Stimulated activated CD4-positive, alpha-beta T cell treated with anti-CD3 and anti-CD28 coated beads, Interleukin-15, amount 100 ng/mL, for 24 hours (primary cell): ENCODE data around the gene RAB2B.

Source experiments
- DNase-seq: peaks from one replicate; pipeline ENCODE4 v3.0.0-alpha.2; 2020

The RAB2B gene

DNA sequence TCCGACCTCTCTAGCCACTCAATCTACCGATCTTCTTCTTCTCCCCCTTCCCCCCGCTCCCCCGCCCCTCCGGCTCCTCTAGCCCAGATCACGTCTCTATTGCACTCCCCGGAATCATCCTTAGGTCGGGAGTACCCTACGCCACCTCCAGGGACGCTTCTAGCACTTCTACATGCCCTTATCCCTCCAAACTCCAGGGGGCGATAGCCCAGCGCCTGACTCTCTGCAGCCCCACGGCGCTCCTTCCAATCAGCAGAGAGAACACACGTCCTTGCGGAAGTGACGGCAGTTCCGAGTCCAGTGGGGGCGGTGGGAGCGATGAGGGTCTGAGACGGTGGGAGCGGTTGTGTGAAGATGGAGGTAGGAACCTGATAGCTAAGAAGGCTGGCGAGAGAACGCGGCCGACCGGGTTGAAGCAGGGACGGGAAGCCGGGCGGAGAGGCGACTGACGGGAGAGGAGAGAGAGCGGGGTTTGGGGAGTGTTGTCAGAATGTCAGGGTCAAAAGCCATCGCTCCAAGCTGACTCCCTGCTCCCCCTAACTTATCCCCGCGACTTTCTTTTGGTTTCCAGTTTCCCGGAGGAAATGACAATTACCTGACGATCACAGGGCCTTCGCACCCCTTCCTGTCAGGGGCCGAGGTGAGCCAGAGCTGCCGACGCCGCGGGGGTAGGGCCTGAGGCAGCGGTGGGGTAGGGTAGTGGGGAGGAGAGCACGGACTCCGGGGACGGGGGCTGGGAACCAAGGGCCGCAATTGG, at the start of gene RAB2B, which contains the start of gene TOX4:
Gene RAB2B, minus strand, starts transcription at position 35 of the 757 bp plus-strand sequence. CDS start 87 bp downstream, outside the sequence.
Gene TOX4, plus strand, starts transcription at position 271 of the 757 bp plus-strand sequence. Its CDS starts 84 bp downstream, at position 355.
- peak; percentile 95 for DNase-seq

DNA sequence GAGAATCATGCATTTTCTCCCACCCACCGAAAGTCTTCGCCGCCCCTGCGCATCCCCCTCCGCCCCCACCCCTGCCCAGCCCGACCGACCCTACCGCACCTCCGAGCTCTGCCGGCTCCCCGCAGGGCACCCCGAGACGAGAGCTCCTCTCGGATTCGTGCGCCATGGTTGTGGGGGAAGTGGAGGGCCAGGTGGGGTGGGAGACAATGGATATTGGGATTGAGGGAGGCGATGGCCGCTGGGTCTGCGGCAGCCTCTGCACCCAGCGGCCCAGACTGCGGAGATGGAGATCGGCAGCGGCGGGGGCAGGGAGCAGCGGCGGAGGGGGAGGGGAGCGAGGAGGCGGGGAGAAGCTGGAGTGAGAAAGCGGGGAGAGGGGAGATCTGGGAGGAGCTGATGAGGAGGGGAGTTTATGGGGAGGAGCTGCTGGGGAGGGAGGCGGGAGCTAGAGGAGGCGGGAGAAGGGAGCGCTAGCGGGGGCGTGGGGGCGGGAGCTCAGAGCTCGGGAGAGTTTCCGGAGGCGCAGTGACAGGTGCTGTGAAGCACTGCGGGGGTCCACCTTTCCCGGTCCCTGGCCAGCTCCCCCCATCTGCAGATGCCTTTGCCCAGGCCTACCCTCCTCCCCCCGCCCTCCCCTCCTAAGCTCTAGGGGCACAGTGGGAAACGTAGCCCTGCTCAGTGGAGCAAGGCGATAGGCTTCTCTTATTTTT, 49.4 kb upstream of the RAB2B start, which contains the start of gene SALL2:
Gene SALL2, minus strand, starts transcription at position 385 of the 710 bp plus-strand sequence. Its CDS starts 219 bp downstream, at position 166.
- peak; percentile 86 for DNase-seq

DNA sequence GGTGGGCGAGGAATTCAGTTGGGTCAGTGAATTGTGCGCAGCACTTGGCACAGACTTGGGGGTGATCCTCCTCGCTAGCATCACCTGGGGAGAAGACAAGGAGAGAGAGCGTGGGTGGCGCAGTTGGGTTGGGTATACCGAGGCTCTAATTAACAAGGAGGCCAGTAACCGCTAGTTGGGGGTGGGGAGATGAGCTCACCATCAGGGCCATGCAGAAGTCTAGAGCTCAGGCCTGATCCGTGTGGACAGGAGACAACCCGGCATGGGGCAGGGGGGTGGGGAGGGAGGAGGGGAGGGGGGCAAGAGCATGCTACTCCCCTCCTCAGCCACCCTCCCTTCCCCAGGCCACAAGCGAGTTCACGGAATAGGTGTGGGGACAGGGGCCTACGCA, 48.8 kb upstream of the RAB2B start:
- peak; percentile 11 for DNase-seq

DNA sequence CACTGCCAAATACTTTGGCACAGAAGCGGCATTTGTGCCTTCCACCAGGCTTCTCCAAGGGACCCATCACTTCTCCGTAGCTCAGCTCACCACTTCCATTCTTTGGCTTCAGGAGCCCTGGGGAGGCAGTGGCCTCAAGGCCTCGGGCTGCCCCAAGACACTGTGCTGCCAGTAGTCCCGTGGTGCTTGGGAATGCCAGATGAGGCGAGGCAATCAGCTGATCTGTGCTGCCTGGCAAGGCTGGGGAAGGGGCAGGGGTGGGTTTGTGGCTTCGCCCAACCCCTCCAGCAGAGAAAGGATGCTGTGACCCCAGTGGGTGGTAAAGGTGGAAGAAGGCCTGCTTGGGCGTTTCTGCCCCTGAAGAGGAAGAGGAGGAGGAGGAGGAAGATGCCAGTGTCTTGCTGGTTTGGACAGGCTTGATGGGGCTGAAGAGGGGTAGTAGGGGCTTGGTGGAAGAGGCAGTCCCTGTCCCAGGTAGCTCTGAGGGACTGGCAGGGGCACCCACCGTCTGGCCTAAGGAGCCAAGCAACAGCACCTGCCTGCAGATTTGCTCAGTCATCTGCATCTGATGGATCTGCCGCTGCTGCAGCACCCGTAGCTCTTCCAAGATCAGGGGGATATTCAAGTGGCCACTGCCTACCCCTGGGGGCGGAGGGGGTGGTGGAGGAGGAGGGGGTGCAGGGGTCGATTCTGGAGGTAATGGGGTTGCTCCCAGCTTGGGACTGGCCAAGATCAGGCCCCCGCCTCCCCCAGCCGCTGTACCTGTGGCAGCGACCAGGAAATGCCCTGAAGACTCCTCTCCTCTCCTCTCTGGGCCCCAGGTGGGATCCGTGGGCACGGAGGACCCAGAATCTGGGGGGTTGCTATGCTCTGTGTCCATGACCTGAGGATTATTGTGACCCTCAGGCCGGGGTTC, 48.1 kb upstream of the RAB2B start:
- no peak for DNase-seq

DNA sequence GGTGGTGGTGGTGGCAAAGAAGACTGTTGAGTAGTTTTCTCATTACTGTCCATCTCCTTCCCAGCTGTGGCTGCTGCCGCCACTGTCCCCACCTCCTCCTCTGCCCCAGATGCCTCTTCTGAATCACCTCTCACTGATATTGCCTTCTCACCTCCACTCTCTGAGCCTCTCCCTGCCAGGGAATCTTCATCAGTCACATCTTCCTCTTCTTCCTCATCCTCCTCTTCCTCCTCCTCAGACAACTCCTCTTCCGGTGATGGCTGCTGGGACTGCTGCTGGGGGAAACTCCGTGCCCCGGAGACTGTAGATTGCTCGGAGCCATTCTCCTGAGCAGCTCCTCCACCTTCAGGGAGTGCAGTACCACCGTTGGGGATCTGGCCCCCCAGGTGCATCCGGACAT, 46.4 kb upstream of the RAB2B start:
- no peak for DNase-seq

DNA sequence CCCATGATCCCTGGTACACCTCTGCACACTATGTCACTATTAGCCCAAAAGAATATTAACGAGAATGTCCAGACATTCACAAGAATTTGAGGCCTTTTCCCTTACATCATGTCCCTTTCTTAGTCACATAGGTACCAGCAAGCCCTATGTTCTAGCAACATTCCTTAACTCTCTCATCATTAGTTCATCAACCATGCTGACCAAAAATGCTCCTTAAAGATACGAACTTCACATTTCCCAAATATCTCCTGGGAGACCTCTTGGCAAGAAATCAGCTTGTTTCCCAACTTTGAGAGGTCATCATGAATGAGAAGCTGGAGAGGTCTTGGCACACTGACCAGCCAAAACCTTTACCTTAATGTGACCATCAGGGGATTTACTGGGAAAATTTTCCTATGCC, 44.7 kb upstream of the RAB2B start:
- DNase-seq: no peak

DNA sequence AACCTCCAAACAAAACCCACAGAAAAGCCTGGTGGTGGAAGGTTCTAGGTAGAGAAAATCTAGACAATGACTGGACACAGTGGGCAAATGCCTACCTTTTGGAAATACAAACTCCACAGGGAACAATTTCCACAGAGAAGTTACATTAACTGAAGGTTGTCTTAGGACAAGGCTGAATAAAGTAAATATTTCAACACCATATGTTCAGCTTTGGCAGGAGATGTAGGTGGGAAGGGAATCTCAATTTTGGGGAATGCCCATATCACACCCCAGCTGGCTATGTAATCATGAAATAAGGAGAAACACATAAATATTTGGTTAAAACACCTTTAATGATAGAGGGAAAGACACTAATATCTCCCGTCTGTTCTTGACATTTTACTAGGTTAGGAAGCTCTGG, 44.0 kb upstream of the RAB2B start:
- DNase-seq: no peak

DNA sequence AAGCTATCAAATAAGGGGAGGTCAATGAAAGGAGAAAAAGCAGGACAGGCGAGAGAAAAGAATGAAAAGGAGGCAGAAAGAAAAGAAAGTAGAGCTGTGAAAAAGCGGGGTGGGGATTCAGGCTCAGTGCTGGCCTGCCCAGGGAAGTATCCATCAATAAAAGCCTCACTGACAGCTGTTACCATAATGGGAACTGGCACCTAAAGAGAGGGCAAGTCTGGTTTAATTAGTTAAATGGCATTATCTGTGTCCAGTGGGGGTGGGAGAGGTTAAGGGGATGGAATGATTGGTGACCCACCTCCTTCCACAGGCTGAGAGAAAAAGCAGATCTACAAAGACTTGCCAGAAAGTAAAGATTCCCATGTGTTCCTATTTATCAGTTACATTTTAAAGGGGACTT, 42.0 kb upstream of the RAB2B start:
- no peak for DNase-seq

DNA sequence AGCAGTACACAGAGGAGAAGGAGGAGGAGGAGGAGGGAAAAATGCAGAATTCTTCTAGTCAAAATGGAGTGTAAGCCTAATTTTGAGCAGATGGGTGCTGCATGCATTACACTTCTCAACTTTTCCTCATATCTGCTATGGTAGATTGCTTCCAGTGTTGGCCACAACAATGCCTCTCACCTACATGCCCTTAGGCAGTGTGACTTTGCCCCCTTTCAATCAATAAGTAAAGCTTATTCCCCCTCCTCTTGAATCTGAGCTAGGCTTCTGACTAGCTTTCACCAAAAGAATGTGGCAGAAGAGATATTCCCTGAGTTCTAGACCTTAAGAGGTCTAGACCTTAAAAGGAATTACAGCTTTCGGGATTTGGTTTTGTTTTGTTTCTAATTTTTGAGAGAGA, 37.6 kb upstream of the RAB2B start:
- DNase-seq: no peak

DNA sequence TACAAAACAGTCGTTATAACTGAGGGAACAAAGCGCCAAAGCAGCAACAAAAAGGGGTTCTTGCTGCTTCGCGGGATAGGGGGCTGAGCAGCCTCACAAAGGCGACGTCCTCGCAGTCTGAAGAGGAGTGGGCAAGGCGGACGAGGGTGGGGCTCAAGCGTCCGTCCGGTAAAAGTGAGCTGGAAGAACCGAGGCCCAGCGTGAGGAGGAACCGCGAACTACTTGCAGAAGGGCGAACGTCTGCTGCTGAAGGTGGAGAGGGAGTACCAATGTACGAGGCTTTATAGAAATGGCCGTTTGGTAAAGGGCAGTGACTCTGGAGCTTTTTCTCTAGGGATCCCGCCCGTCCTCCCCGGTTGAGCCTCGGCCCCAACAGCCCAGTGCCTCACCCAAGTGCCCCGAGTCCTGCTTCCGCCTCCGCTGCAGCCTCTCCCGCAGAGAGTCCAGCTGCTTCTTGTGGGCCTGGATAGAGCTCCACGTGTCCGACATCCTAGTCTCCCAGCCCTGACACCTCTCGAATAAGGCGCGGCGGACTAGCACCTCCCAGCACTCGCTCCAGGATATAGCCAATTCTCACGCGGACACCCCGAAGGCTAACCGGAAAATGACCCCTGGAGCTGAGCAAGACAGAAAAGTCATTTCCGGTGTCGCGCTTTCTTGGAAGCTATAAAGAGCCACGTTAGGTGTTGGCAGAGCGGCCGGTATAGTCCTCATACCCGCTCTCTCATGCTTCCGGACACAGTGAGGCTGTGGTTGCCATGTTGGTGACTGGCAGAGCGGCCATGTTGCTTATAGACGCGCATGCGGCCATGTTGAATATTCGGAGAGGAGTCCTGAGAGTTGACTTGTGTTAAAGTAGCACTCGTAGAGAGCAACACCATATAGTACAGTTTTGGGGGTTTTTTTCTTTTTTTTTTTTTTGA, 34.2 kb upstream of the RAB2B start, which contains the start of gene METTL3:
Gene METTL3, minus strand, starts transcription at position 606 of the 923 bp plus-strand sequence. Its CDS starts 117 bp downstream, at position 489.
- DNase-seq: peak; percentile 94

DNA sequence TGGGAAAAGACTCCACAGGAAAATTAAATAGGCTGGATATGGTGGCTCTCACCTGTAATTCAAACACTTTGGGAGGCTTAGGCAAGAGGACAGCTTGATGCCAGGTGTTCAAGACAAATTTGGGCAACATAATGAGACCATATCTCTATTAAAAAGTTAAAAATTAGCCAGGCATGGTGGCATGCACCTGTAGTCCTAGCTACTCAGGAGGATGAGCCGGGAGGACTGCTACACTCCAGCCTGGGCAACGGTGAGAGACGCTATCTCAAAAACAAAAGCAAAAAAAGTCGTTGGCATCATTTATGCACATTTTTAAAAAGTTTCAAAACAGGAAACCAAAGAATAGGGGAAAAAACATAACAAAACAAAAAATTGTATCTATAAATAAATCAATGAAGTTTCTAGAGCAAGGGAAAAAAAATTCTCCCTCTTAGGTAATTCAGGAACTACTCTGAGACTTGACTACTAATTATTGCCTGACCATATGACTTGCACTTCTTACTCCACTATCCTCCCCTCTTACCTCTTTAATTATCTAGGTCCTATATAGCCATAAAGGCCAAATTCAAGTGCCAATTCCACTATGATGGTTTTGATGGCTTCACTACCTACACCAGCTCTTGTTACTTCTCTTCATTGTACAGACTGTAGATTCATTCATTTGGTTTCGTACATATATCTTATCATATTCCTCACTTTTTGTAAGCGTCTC, 32.8 kb upstream of the RAB2B start:
- no peak for DNase-seq

DNA sequence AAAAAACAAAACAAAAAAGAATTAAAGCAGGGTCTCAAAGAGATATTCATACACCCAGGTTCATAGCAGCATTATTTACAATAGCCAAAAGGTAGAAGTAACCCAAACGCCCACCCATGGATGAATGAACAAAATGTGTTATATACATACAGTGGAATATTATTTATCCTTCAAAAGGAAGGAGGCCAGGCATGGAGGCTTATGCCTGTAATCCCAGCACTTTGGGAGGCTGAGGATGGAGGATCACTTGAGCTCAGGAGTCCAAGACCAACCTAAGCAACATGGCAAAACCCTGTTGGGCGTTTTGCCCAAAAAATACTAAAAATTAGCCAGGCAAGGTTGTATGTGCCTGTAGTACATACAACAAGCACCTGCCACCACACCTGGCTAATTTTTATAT, 29.8 kb upstream of the RAB2B start:
- no peak for DNase-seq

DNA sequence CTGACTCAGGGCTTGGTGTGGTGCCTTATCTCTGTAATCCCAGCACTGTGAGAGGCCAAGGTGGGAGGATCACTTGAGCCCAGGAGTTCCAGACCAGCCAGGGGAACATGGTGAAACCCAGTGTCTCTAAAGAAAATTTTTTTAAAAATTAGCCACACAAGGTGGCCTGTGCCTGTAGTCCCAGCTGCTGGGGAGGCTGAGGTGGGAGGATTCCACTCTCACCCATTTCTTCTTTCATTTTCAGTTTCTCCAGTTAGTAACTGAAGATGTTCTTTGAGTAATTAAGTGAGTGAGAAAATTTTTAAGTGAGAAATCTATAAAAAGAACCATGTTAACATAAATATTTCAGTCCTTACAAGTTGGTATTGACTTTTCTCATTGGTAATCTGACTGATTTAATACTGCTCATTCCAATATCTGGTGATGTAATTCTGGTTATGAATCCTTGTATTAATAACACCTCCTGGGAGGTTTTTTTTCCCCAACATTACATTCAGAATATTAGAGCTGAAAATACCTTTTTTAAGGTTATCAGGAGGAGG, 28.3 kb upstream of the RAB2B start:
- DNase-seq: peak; percentile 35

DNA sequence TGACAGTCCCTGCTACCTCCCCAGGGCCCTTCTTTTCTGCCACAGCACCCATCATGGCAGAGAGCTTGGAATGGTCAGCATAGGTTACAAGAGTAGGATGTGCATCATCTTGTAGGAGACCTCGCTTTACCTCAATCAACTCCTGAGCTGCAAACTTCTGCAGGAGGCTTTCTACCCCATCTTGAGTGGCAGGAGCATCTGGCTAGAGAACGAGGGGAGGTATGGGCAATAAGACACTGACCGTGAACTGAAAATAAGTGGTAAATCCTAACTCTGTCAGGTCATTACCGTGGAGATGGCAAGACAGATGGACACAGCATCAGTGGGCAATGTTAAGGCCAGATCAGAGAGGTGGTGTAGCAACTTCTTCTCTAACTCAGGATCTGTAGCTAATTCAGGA, 26.6 kb upstream of the RAB2B start:
- DNase-seq: no peak

DNA sequence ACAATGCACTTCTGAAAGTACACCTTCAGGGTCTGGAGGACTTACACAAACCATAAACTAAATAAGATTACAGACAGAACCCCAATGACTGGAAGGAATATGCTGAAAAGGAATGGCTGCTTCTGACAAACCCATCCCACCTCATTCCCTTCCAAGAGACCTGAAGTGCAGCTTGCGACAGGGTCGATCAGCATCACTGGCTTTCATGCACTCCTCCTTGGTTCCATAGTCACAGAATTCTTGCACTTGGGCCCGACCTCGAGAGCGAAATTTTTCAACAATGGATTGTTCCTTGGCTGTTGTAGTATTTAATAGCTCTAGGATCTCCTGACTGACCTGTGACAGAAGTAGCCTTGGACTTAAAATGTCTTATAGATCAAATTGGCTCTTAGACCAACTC, 24.8 kb upstream of the RAB2B start:
- no peak for DNase-seq

DNA sequence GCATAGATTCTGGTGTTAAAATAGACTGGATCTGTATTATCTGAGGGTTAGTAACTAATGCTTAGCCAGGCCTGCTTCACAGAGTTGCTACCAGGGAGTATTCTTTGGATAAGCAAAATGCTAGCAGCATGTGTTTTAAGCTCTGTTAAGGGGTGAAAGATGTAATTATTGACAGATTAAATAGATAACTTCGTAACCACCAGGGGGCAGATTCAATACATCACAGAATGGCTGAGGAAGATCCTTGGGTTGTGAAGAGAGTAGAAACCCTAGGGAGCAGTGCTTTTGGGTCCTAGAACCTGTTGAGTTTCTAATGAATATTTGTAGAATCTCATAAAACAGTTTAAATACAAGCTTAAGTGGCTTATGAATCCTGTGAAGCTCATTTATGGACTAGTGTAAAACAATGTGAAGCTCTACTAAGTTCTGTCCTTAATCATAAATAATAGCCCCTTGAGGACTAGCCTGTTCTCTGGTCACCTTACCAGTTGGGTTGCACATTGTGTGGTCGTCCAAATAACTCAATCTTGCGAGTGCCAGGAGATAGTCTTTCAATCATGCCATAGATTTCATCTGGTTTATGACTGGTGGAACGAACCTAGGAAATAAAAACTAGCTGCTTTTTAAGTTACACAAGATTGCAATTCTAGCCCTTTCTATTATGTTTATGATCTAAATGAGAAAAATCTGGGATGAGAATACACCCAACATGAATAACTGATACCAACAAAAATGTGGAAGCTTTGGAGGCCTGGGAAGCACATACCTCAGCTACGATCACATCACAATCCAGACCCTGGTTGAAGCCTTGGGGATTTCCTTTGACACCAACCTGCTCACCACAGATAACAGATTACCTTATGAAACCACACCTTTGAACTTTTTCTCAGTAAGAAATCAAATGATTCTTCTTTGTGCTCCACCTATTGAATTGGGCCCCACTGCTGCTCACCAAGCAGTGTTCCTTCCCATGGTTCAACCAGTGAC, 22.1 kb upstream of the RAB2B start:
- peak; percentile 9 for DNase-seq

DNA sequence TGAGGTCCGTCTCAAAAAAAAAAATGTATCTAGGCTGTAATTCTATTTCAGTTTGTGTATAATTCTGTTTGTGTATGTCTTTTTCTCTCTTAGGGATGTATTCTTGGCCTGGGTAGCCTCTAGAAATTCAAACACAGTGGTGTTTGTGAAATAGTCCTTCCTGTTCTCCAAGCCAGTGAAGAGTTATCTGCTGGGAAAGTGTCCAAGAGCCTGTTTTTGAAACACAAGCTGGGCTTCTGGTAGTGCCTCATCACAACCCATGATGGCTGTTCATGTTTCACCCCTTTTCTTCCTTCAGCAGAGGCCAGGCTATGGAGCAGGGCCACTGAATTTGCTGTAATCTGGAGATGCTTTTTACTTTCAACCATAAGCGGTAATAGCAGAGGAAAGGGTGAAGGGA, 19.7 kb upstream of the RAB2B start:
- DNase-seq: no peak

DNA sequence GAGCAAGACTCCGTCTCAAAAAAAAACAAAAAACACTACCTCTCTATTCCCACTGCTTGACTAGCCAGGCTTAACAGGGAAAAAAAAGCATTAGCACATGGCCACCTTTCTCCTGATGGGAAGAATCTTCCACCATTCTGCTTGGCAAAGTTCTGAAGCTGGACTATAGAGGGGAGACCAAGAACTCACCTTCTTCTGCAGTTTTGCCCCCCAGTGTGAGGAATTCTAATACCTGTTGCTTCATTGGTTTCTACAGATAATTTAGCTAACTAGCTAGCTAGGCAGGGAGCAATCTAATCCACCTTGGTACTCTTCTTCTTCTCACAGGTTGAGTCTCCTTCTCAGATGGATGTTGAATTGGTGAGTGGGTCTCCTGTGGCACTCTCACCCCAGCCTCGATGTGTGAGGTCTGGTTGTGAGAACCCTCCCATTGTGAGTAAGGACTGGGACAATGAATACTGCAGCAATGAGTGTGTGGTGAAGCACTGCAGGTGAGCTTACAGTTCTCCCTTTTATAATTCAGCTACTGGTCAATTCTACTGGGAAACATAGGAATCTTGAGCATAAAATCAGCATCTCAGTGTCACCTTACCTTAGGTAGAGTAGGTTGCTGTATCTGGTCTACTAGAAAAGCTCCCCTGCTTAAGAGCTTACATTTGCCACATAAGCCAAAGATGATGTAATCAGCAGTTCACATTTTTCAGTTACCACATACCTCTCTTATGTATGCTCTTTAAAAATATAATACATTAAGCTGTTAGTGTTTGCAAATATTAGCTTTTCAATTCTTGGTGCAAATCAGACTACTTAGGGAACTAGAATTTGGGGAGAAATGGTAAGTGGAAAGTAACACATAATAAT, 18.4 kb upstream of the RAB2B start:
- no peak for DNase-seq
